HEK293 (cell line): ENCODE measurements around the gene CA11.

Experiments used
- CTCF ChIA-PET: fragments of 350-600 bp; formaldehyde crosslinking; extraction: SDS; loops from one replicate; lab custom pipeline; 2021; ENCODE audit warnings: antibody characterized with exemption; lab: Yijun Ruan, JAX
- POLR2A ChIA-PET: fragments of 300-600 bp; formaldehyde crosslinking; extraction: SDS; loops from one replicate; lab custom pipeline; 2020; ENCODE audit warnings: antibody characterized with exemption, inconsistent platforms; lab: Yijun Ruan, JAX
- H3K27ac ChIP-seq: fragments of 200-500 bp; sonication (Bioruptor generic); 2 replicates; pipeline ENCODE4 v1.5.1; 2014; ENCODE audit warnings: low read depth, low read length, control low read depth, inconsistent platforms; ENCODE audit errors: extremely low read depth
- H3K36me3 ChIP-seq, 2 experiments: fragments of 200-500 bp in 1 of 2; sonication (Bioruptor generic) in 1 of 2; 1 replicate in 1 of 2; 2 replicates in 1 of 2; pipeline ENCODE4 v1.5.1; 2014 to 2017; ENCODE audit warnings: inconsistent platforms in 2 of 2, low read length in 2 of 2; ENCODE audit not compliant: control insufficient read depth in 2 of 2, insufficient read depth in 1 of 2
- H3K4me1 ChIP-seq: fragments of 200-500 bp; sonication (Bioruptor generic); 2 replicates; pipeline ENCODE4 v1.5.1; 2014; ENCODE audit warnings: mild to moderate bottlenecking, low read length, inconsistent platforms; ENCODE audit not compliant: control insufficient read depth, insufficient read depth
- H3K4me3 ChIP-seq: 2 replicates; pipeline ENCODE4 v1.5.1; 2011; ENCODE audit warnings: low read depth, mild to moderate bottlenecking, control low read depth, low read length, moderate library complexity
- H3K9me3 ChIP-seq: fragments of 200-500 bp; sonication (Bioruptor generic); 2 replicates; pipeline ENCODE4 v1.5.1; 2014; ENCODE audit warnings: low read depth, low read length, inconsistent platforms; ENCODE audit not compliant: control insufficient read depth, insufficient read depth
- BCL11A ChIP-seq: fragments of 450-650 bp; formaldehyde crosslinking; IDR thresholded peaks from 2 replicates; pipeline ENCODE4 v1.5.1; 2016; ENCODE audit warnings: low read depth, missing biosample characterization, missing genetic modification characterization
- EGR2 ChIP-seq: fragments of 450-650 bp; formaldehyde crosslinking; IDR thresholded peaks from 2 replicates; pipeline ENCODE4 v1.5.1; 2016; ENCODE audit warnings: low read depth, missing biosample characterization, missing genetic modification characterization
- IKZF3 ChIP-seq: fragments of 450-650 bp; IDR thresholded peaks from 2 replicates; pipeline ENCODE4 v1.5.0; 2018; ENCODE audit warnings: missing biosample characterization, mild to moderate bottlenecking, missing genetic modification characterization, moderate library complexity
- KLF1 ChIP-seq: fragments of 450-650 bp; formaldehyde crosslinking; IDR thresholded peaks from 2 replicates; pipeline ENCODE4 v1.5.1; 2016; ENCODE audit warnings: missing biosample characterization, missing genetic modification characterization
- KLF10 ChIP-seq: fragments of 450-650 bp; IDR thresholded peaks from 2 replicates; pipeline ENCODE4 v1.5.1; 2018; ENCODE audit warnings: missing biosample characterization, mild to moderate bottlenecking, missing genetic modification characterization
- KLF16 ChIP-seq: fragments of 450-650 bp; formaldehyde crosslinking; IDR thresholded peaks from 2 replicates; pipeline ENCODE4 v1.5.1; 2017; ENCODE audit warnings: missing biosample characterization, missing genetic modification characterization
- KLF7 ChIP-seq: fragments of 450-650 bp; formaldehyde crosslinking; IDR thresholded peaks from 2 replicates; pipeline ENCODE4 v1.5.1; 2016; ENCODE audit warnings: missing biosample characterization, missing genetic modification characterization, borderline replicate concordance
- PRDM10 ChIP-seq: fragments of 450-650 bp; formaldehyde crosslinking; IDR thresholded peaks from 2 replicates; pipeline ENCODE4 v1.5.1; 2016; ENCODE audit warnings: missing biosample characterization, missing genetic modification characterization
- PRDM6 ChIP-seq: fragments of 450-650 bp; formaldehyde crosslinking; IDR thresholded peaks from 2 replicates; pipeline ENCODE4 v1.5.1; 2017; ENCODE audit warnings: missing biosample characterization, missing genetic modification characterization
- WT1 ChIP-seq: fragments of 450-650 bp; formaldehyde crosslinking; IDR thresholded peaks from 2 replicates; pipeline ENCODE4 v1.5.1; 2016; ENCODE audit warnings: missing biosample characterization, missing genetic modification characterization
- ZBTB26 ChIP-seq: fragments of 450-650 bp; formaldehyde crosslinking; optimal IDR thresholded peaks from 2 replicates; pipeline ENCODE3; 2016; ENCODE audit warnings: missing biosample characterization, mild to moderate bottlenecking, missing genetic modification characterization
- ZBTB6 ChIP-seq: fragments of 450-650 bp; formaldehyde crosslinking; IDR thresholded peaks from 2 replicates; pipeline ENCODE4 v1.5.1; 2017; ENCODE audit warnings: missing biosample characterization, missing genetic modification characterization
- ZEB2 ChIP-seq: fragments of 450-650 bp; formaldehyde crosslinking; IDR thresholded peaks from 2 replicates; pipeline ENCODE4 v1.5.1; 2016; ENCODE audit warnings: missing biosample characterization, missing genetic modification characterization
- ZFP69B ChIP-seq: fragments of 450-650 bp; formaldehyde crosslinking; IDR thresholded peaks from 2 replicates; pipeline ENCODE4 v1.5.1; 2016; ENCODE audit warnings: missing biosample characterization, missing genetic modification characterization
- ZNF169 ChIP-seq: fragments of 450-650 bp; formaldehyde crosslinking; IDR thresholded peaks from 2 replicates; pipeline ENCODE4 v1.5.1; 2016; ENCODE audit warnings: missing biosample characterization, missing genetic modification characterization
- ZNF174 ChIP-seq: fragments of 450-650 bp; formaldehyde crosslinking; IDR thresholded peaks from 2 replicates; pipeline ENCODE4 v1.5.0; 2017; ENCODE audit warnings: missing biosample characterization, mild to moderate bottlenecking, missing genetic modification characterization
- ZNF2 ChIP-seq: fragments of 450-650 bp; formaldehyde crosslinking; IDR thresholded peaks from 2 replicates; pipeline ENCODE4 v1.5.1; 2016; ENCODE audit warnings: missing biosample characterization, missing genetic modification characterization
- ZNF274 ChIP-seq, 2 experiments: fragments of 200-500 bp in 1 of 2; fragments of 450-650 bp in 1 of 2; sonication (Bioruptor generic) in 1 of 2; formaldehyde crosslinking in 1 of 2; IDR thresholded peaks; 2 replicates each; pipeline versions ENCODE4 v1.5.1 to v1.6.1; 2014 to 2016; ENCODE audit warnings: borderline replicate concordance in 1 of 2, inconsistent platforms in 1 of 2, low read length in 1 of 2, missing biosample characterization in 1 of 2, missing genetic modification characterization in 1 of 2
- ZNF391 ChIP-seq: fragments of 450-650 bp; formaldehyde crosslinking; IDR thresholded peaks from 2 replicates; pipeline ENCODE4 v1.5.1; 2016; ENCODE audit warnings: low read depth, missing biosample characterization, missing genetic modification characterization, borderline replicate concordance
- ZNF423 ChIP-seq: fragments of 450-650 bp; formaldehyde crosslinking; IDR thresholded peaks from 2 replicates; pipeline ENCODE4 v1.5.1; 2016; ENCODE audit warnings: missing biosample characterization, missing genetic modification characterization
- ZNF513 ChIP-seq: fragments of 450-650 bp; IDR thresholded peaks from 2 replicates; pipeline ENCODE4 v1.5.1; 2018; ENCODE audit warnings: missing biosample characterization, missing genetic modification characterization
- ZNF600 ChIP-seq: fragments of 450-650 bp; formaldehyde crosslinking; IDR thresholded peaks from 2 replicates; pipeline ENCODE4 v1.5.1; 2016; ENCODE audit warnings: missing biosample characterization, missing genetic modification characterization

Gene CA11

GRCh38 chr19:48635263-48635965 lies 10.6 kb downstream of the CA11 start (continued):
- no peak for TF ChIP-seq ZBTB6

GRCh38 chr19:48634424-48635262 lies 11.3 kb downstream of the CA11 start:
- H3K36me3 ChIP-seq = peaks cover 8 to 30% of the 10 kb centered on the region in 2 experiments; a peak in 2 of 3 replicates
- peaks cover 23% of the 10 kb centered on the region for H3K4me1 ChIP-seq
- no peak overlapping the region for H3K4me3 ChIP-seq
- H3K27ac ChIP-seq = peak overlapping the region; percentile 86
- H3K9me3 ChIP-seq = no peaks in the 10 kb centered on the region
- CTCF ChIA-PET = interaction anchor here (0.6 to 1.2 kb wide), 5 partner anchors 20 to 145 kb away, joined by 3 to 4 read pairs (median 3); no protein-coding TSS in a partner anchor
- POLR2A ChIA-PET = interaction anchor here (0.6 to 8.1 kb wide), 6 partner anchors 11 to 238 kb away, joined by 4 to 97 read pairs (median 16); partner anchors contain the start of genes CA11, FAM83E, PPP1R15A and RPL18
- TF ChIP-seq EGR2 (tag by site-specific recombination) (peak; percentile 88), PRDM10 (tag by site-specific recombination) (peak; percentile 99), ZNF2 (tag by site-specific recombination) (peak; percentile 48; the same call in 1 of the 2 replicates), WT1 (tag by site-specific recombination) (peak; percentile 71; the same call in 1 of the 2 replicates), IKZF3 (tag by site-specific recombination) (peak; percentile 95), ZNF274 (IDR thresholded peaks at IDR 0.05; ENCODE audit: low read length) (no peak), ZNF274 (tag by site-specific recombination; IDR thresholded peaks at IDR 0.05; ENCODE audit: borderline replicate concordance) (no peak), ZNF391 (tag by site-specific recombination) (0 out of 2 replicates have a peak, but pooled peaks have one; percentile 16), ZNF600 (tag by site-specific recombination) (peak; percentile 89; the same call in 1 of the 2 replicates), KLF10 (peak; percentile 87), PRDM6 (no peak), ZNF169 (tag by site-specific recombination) (no peak), ZBTB26 (tag by site-specific recombination) (no peak), KLF1 (tag by site-specific recombination) (peak; percentile 74), ZFP69B (tag by site-specific recombination) (0 out of 2 replicates have a peak, but pooled peaks have one; percentile 37), ZNF513 (tag by site-specific recombination) (peak; percentile 75), BCL11A (tag by site-specific recombination) (peak; percentile 76; the same call in 1 of the 2 replicates), KLF7 (tag by site-specific recombination) (peak; percentile 66; the same call in 1 of the 2 replicates), ZEB2 (tag by site-specific recombination) (peak; percentile 68), ZNF174 (tag by site-specific recombination) (no peak), ZNF423 (tag by site-specific recombination) (peak; percentile 53; the same call in 1 of the 2 replicates), KLF16 (tag by site-specific recombination) (peak; percentile 89)
